ENCODE results near the gene ACKR2. TPM values are rescaled to one million over a fixed set of nuclear protein-coding genes. Genes with fewer than 3 reads are reported as not detected.

ACKR2 gene
- total and polyA plus RNA-seq, 12 donors = 0.15 to 2.1 (median 1.1) TPM

GRCh38 chr3:42853739-42854302 is 44.6 kb downstream of the ACKR2 start:
- no peak overlapping the region for H3K27ac ChIP-seq
- 84 to 93% methylated on average over 4 of the region's 4 CpGs for WGBS, 2 donors
- H3K9me3 ChIP-seq = no peaks in the 10 kb centered on the region
- peaks cover 0 to 21% (median 0%) of the 10 kb centered on the region in 9 donors for H3K4me1 ChIP-seq
- TF ChIP-seq, protein P1, sequence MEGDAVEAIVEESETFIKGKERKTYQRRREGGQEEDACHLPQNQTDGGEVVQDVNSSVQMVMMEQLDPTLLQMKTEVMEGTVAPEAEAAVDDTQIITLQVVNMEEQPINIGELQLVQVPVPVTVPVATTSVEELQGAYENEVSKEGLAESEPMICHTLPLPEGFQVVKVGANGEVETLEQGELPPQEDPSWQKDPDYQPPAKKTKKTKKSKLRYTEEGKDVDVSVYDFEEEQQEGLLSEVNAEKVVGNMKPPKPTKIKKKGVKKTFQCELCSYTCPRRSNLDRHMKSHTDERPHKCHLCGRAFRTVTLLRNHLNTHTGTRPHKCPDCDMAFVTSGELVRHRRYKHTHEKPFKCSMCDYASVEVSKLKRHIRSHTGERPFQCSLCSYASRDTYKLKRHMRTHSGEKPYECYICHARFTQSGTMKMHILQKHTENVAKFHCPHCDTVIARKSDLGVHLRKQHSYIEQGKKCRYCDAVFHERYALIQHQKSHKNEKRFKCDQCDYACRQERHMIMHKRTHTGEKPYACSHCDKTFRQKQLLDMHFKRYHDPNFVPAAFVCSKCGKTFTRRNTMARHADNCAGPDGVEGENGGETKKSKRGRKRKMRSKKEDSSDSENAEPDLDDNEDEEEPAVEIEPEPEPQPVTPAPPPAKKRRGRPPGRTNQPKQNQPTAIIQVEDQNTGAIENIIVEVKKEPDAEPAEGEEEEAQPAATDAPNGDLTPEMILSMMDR (IDR thresholded peaks at IDR 0.05) = no peak
- H3K4me3 ChIP-seq = no peak overlapping the region
- intact Hi-C loops (cut with DNase I) = no loop called here
- H3K36me3 ChIP-seq = no peaks in the 10 kb centered on the region
- DNase-seq = no peak
- H3K27me3 ChIP-seq = no peaks in the 10 kb centered on the region
- ATAC-seq = no peak

DNA sequence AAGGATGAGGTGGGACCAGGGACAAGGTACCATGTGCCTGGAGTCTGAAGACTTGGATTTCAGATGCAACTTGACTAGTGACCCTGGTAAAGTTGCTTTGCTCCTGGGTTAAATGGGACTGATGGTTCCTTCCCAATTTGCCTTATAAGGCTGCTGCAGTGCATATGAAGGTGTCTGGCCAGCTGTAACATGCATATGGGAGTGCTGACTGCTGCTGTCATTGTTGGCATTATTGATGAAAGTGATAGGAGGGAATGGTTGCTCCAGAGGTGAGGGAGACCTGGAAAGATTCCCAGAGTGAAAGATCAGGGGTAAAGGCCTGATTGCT is 45.9 kb downstream of the ACKR2 start:
- Histone ChIP-seq H3K4me3 (no peak overlapping the region), H3K27me3 (no peaks in the 10 kb centered on the region), H3K9me3 (no peaks in the 10 kb centered on the region), H3K4me1 (peaks cover 0 to 21% (median 0%) of the 10 kb centered on the region in 9 donors), H3K36me3 (no peaks in the 10 kb centered on the region), H3K27ac (no peak overlapping the region)
- intact Hi-C loops (cut with DNase I) = no loop called here
- TF ChIP-seq, protein P1 (IDR thresholded peaks at IDR 0.05) = no peak
- DNase-seq (no peak), ATAC-seq (no peak)

GRCh38 chr3:42855547-42856380 is 46.5 kb downstream of the ACKR2 start:
- DNase-seq = no peak
- no peaks in the 10 kb centered on the region for H3K36me3 ChIP-seq
- intact Hi-C loops (cut with DNase I) = no loop called here
- H3K4me3 ChIP-seq = no peak overlapping the region
- H3K9me3 ChIP-seq = peaks cover 0 to 5% (median 0%) of the 10 kb centered on the region in 11 donors
- no peaks in the 10 kb centered on the region for H3K27me3 ChIP-seq
- H3K27ac ChIP-seq = no peak overlapping the region
- TF ChIP-seq, protein P1 (IDR thresholded peaks at IDR 0.05) = no peak
- no peak for ATAC-seq
- peaks cover 0 to 21% (median 0%) of the 10 kb centered on the region in 9 donors for H3K4me1 ChIP-seq
- 63 to 67% methylated on average over 4 of the region's 4 CpGs for WGBS, 2 donors

- WGBS, 2 donors = 87 to 93% methylated on average over 3 of the region's 3 CpGs
- no peak overlapping the region for H3K27ac ChIP-seq
- peaks cover 0 to 15% (median 0%) of the 10 kb centered on the region in 9 donors for H3K4me1 ChIP-seq
- intact Hi-C loops (cut with DNase I) = no loop called here
- TF ChIP-seq, protein P1 (IDR thresholded peaks at IDR 0.05) = no peak
- no peak for DNase-seq
- no peak for ATAC-seq
- no peaks in the 10 kb centered on the region for H3K36me3 ChIP-seq
- no peaks in the 10 kb centered on the region for H3K27me3 ChIP-seq
- H3K4me3 ChIP-seq = no peak overlapping the region
- H3K9me3 ChIP-seq = peaks cover 0 to 6% (median 0%) of the 10 kb centered on the region in 11 donors
These were observed 47.3 kb downstream of the ACKR2 start for GRCh38 chr3:42856544-42856943.
